SU-DHL-6 (cell line): ENCODE results near the gene CIRBP.

Experiments used
- H2AFZ ChIP-seq: fragments of 200-600 bp; sonication (generic); 2 replicates; pipeline ENCODE4 v1.6.1; 2014; ENCODE audit warnings: low read depth, mild to moderate bottlenecking, moderate library complexity, mixed read lengths, antibody characterized with exemption, low read length; ENCODE audit not compliant: severe bottlenecking
- H3F3A ChIP-seq: fragments of 200-600 bp; shearing (Covaris generic); 2 replicates; pipeline ENCODE4 v1.6.0; 2016; ENCODE audit warnings: antibody characterized with exemption, mild to moderate bottlenecking; ENCODE audit not compliant: insufficient read depth
- H3K27ac ChIP-seq: fragments of 200-600 bp; sonication (generic); 2 replicates; pipeline ENCODE4 v1.5.1; 2016; ENCODE audit warnings: low read depth, mild to moderate bottlenecking, low read length, moderate library complexity, mixed read lengths
- H3K27me3 ChIP-seq: fragments of 200-600 bp; sonication (generic), shearing (Covaris generic); 2 replicates; pipeline ENCODE4 v1.6.0; 2014; ENCODE audit warnings: mild to moderate bottlenecking, low read length
- H3K36me3 ChIP-seq: fragments of 200-600 bp; sonication (generic); 2 replicates; pipeline ENCODE4 v1.6.1; 2014; ENCODE audit warnings: mild to moderate bottlenecking, low read length, mixed read lengths
- H3K4me2 ChIP-seq: fragments of 300-600, 200-600 bp; shearing (Covaris generic), sonication (generic); 2 replicates; pipeline ENCODE4 v1.6.0; 2014; ENCODE audit warnings: low read length, low read depth, mild to moderate bottlenecking; ENCODE audit not compliant: poor library complexity, severe bottlenecking
- H3K4me3 ChIP-seq: fragments of 200-600 bp; sonication (generic); 2 replicates; pipeline ENCODE4 v1.5.1; 2014; ENCODE audit warnings: antibody characterized with exemption, low read length, mild to moderate bottlenecking, mixed read lengths; ENCODE audit not compliant: insufficient read depth, poor library complexity, severe bottlenecking
- H3K79me2 ChIP-seq: fragments of 200-600 bp; sonication (generic); 2 replicates; pipeline ENCODE4 v1.6.1; 2014; ENCODE audit warnings: mild to moderate bottlenecking, low read length, moderate library complexity; ENCODE audit not compliant: insufficient read depth
- H3K9ac ChIP-seq: fragments of 200-600 bp; sonication (generic); 2 replicates; pipeline ENCODE4 v1.7.0; 2014; ENCODE audit warnings: mild to moderate bottlenecking, low read length
- H3K9me2 ChIP-seq: fragments of 200-600 bp; sonication (generic); replicated peaks from 2 replicates; pipeline ENCODE4 v1.6.1; 2014; ENCODE audit warnings: low read length; ENCODE audit not compliant: insufficient read depth
- H3K9me3 ChIP-seq: fragments of 200-600 bp; sonication (generic); 2 replicates; pipeline ENCODE4 v1.6.1; 2014; ENCODE audit warnings: low read length, mixed read lengths; ENCODE audit not compliant: insufficient read depth
- H4K20me1 ChIP-seq: fragments of 200-600 bp; sonication (generic); 2 replicates; pipeline ENCODE4 v1.6.1; 2014; ENCODE audit warnings: low read depth, mild to moderate bottlenecking, antibody characterized with exemption, low read length, moderate library complexity, mixed read lengths
- CTCF ChIP-seq: fragments of 200-600 bp; sonication (generic); IDR thresholded peaks from one replicate; pipeline ENCODE4 v1.5.1; 2017; ENCODE audit warnings: antibody characterized with exemption, mild to moderate bottlenecking, low read length, moderate library complexity; ENCODE audit not compliant: insufficient read depth, poor library complexity, severe bottlenecking
- EZH2phosphoT487 ChIP-seq: fragments of 200-600 bp; sonication (generic), shearing (Covaris generic); conservative IDR thresholded peaks from 2 replicates; pipeline ENCODE4 v1.6.1; 2018; ENCODE audit warnings: mild to moderate bottlenecking, antibody characterized with exemption, low read length, moderate library complexity, mixed read lengths

Gene CIRBP

GRCh38 chr19:1267477-1268225, 1.5 kb upstream of the CIRBP start:
- H3K27me3 ChIP-seq: no peaks in the 10 kb centered on the region
- H3K4me3 ChIP-seq: no peak overlapping the region
- peaks cover 4% of the 10 kb centered on the region for H3K36me3 ChIP-seq
- peak overlapping the region; percentile 62 for H3K4me2 ChIP-seq
- TF ChIP-seq CTCF (no peak), EZH2phosphoT487 (no peak)
- peaks cover 62% of the 10 kb centered on the region for H3F3A ChIP-seq
- no peaks in the 10 kb centered on the region; the same call in 1 of the 2 replicates for H4K20me1 ChIP-seq
- H2AFZ ChIP-seq: no peak overlapping the region
- H3K9me2 ChIP-seq: no peaks in the 10 kb centered on the region
- no peaks in the 10 kb centered on the region for H3K9me3 ChIP-seq
- H3K9ac ChIP-seq: peak overlapping the region; percentile 46; the same call in 1 of the 2 replicates
- no peak overlapping the region for H3K27ac ChIP-seq
- peaks cover 21% of the 10 kb centered on the region for H3K79me2 ChIP-seq

- no peaks in the 10 kb centered on the region; the same call in 1 of the 2 replicates for H4K20me1 ChIP-seq
- H3K9me2 ChIP-seq: no peaks in the 10 kb centered on the region
- no peak overlapping the region for H3K27ac ChIP-seq
- no peak overlapping the region for H3K9ac ChIP-seq
- peaks cover 62% of the 10 kb centered on the region for H3F3A ChIP-seq
- H3K27me3 ChIP-seq: no peaks in the 10 kb centered on the region
- no peak for TF ChIP-seq CTCF
- TF ChIP-seq EZH2phosphoT487: no peak
- H3K36me3 ChIP-seq: peaks cover 6% of the 10 kb centered on the region
- H3K4me3 ChIP-seq: no peak overlapping the region
- H3K9me3 ChIP-seq: no peaks in the 10 kb centered on the region
- H3K4me2 ChIP-seq: peak overlapping the region; percentile 41
- H3K79me2 ChIP-seq: peaks cover 21% of the 10 kb centered on the region
- no peak overlapping the region for H2AFZ ChIP-seq
Measured at GRCh38 chr19:1268226-1269064, 687 bp upstream of the CIRBP start.

- H3K27ac ChIP-seq: peak overlapping the region; percentile 85
- H3K9me3 ChIP-seq: no peaks in the 10 kb centered on the region
- H3K9me2 ChIP-seq: no peaks in the 10 kb centered on the region
- no peaks in the 10 kb centered on the region; the same call in 1 of the 2 replicates for H4K20me1 ChIP-seq
- peaks cover 30% of the 10 kb centered on the region for H3K79me2 ChIP-seq
- peaks cover 6% of the 10 kb centered on the region for H3K36me3 ChIP-seq
- H3K4me2 ChIP-seq: peak overlapping the region; percentile 77
- peak overlapping the region; percentile 95 for H3K4me3 ChIP-seq
- TF ChIP-seq CTCF (no peak), EZH2phosphoT487 (no peak)
- H3K27me3 ChIP-seq: no peaks in the 10 kb centered on the region
- H3F3A ChIP-seq: peaks cover 59% of the 10 kb centered on the region
- peak overlapping the region; percentile 89 for H3K9ac ChIP-seq
- no peak overlapping the region for H2AFZ ChIP-seq
Measured at GRCh38 chr19:1269478-1270212, 513 bp downstream of the CIRBP start.
